HCT116 (cell line): ENCODE results near the gene MYO16. TPM values are rescaled to one million over a fixed set of nuclear protein-coding genes. Genes with fewer than 3 reads are reported as not detected.
A peak's percentile ranks its signal among the peaks of the same experiment; 100 is the strongest.

Experiments
- ATAC-seq: fragments of 200-7000 bp; cut with Tn5 transposase; 2 replicates; pipeline ENCODE4 v1.9.1; 2020; ENCODE audit warnings: mild to moderate bottlenecking, moderate library complexity
- BruUV-seq: library from RNA; stranded (reverse); fragments of 400-500 nt; replicated peaks from 2 replicates; lab custom pipeline; 2021; lab: Mats Ljungman, UMichigan
- CTCF ChIA-PET: fragments of 300-600 bp; sonication (Branson Sonifier 250); formaldehyde crosslinking; loops from one replicate; lab custom pipeline; 2021; ENCODE audit warnings: antibody characterized with exemption; lab: Charles Lee
- POLR2A ChIA-PET: fragments of 300-600, 350-600 bp; sonication (Branson Sonifier 250); formaldehyde crosslinking; loops from one replicate; lab custom pipeline; 2021; ENCODE audit warnings: antibody characterized with exemption; lab: Charles Lee
- RAD21 ChIA-PET, 2 experiments: fragments of 300-600 bp; sonication (Branson Sonifier 250); formaldehyde crosslinking; loops; one replicate each; lab custom pipeline; 2023; ENCODE audit warnings: low total read pairs in 2 of 2; ENCODE audit not compliant: uncharacterized antibody in 2 of 2, unreplicated experiment in 2 of 2, low non-redundant PET in 1 of 2; lab: Charles Lee
- DNase-seq: peaks from one replicate; pipeline ENCODE4 v3.0.0-alpha.2; 2010; ENCODE audit warnings: low read depth, low spot score
- H2AFZ ChIP-seq: fragments of 200-600 bp; shearing (Covaris generic), sonication (generic); 2 replicates; pipeline ENCODE4 v1.6.1; 2017; ENCODE audit warnings: low read depth, mixed run types, mixed read lengths, antibody characterized with exemption, low read length; ENCODE audit not compliant: poor library complexity, severe bottlenecking
- H3K27ac ChIP-seq: 2 replicates; pipeline ENCODE4 v1.5.1; 2012; ENCODE audit warnings: low read depth, low read length
- H3K27me3 ChIP-seq: fragments of 200-600 bp; sonication (generic); 2 replicates; pipeline ENCODE4 v1.6.1; 2016; ENCODE audit warnings: mixed run types, low read length, mixed read lengths; ENCODE audit not compliant: insufficient read depth
- H3K36me3 ChIP-seq, 2 experiments: fragments of 200-500 bp in 1 of 2; fragments of 200-600 bp in 1 of 2; sonication (Bioruptor generic) in 1 of 2; sonication (generic) in 1 of 2; 2 replicates each; pipeline versions ENCODE4 v1.5.1 to v1.6.1; 2014 to 2016; ENCODE audit warnings: low read length in 2 of 2, inconsistent platforms in 1 of 2, mixed read lengths in 1 of 2, mixed run types in 1 of 2; ENCODE audit not compliant: insufficient read depth in 2 of 2, control insufficient read depth in 1 of 2
- H3K4me1 ChIP-seq, 2 experiments: fragments of 200-600 bp in 1 of 2; sonication (generic) in 1 of 2; 2 replicates each; pipeline versions ENCODE4 v1.5.1 to v1.6.1; 2012 to 2017; ENCODE audit warnings: low read length in 2 of 2, inconsistent platforms in 1 of 2, mild to moderate bottlenecking in 1 of 2, mixed read lengths in 1 of 2, mixed run types in 1 of 2, moderate library complexity in 1 of 2; ENCODE audit not compliant: insufficient read depth in 2 of 2, control insufficient read depth in 1 of 2
- H3K4me2 ChIP-seq: fragments of 200-600 bp; sonication (generic); 2 replicates; pipeline ENCODE4 v1.6.1; 2017; ENCODE audit warnings: mixed run types, low read length, mixed read lengths
- H3K4me3 ChIP-seq, 2 experiments: fragments of 200-600 bp in 1 of 2; sonication (generic) in 1 of 2; replicated peaks in 1 of 2; 2 replicates each; pipeline ENCODE4 v1.5.1; 2011 to 2016; ENCODE audit warnings: low read length in 2 of 2, control low read depth in 1 of 2, low read depth in 1 of 2, mild to moderate bottlenecking in 1 of 2, mixed read lengths in 1 of 2, mixed run types in 1 of 2
- H3K79me2 ChIP-seq: fragments of 200-600 bp; sonication (generic); 2 replicates; pipeline ENCODE4 v1.6.1; 2017; ENCODE audit warnings: mild to moderate bottlenecking, mixed run types, low read length, moderate library complexity, mixed read lengths; ENCODE audit not compliant: insufficient read depth
- H3K9ac ChIP-seq: fragments of 200-600 bp; sonication (generic); 2 replicates; pipeline ENCODE4 v1.6.1; 2016; ENCODE audit warnings: low read length, mixed read lengths
- H3K9me2 ChIP-seq: fragments of 200-600 bp; sonication (generic), shearing (Covaris generic); 2 replicates; pipeline ENCODE4 v1.6.1; 2017; ENCODE audit warnings: mixed run types, mild to moderate bottlenecking, moderate library complexity; ENCODE audit not compliant: insufficient read depth
- H3K9me3 ChIP-seq, 2 experiments: fragments of 200-500 bp in 1 of 2; fragments of 200-600 bp in 1 of 2; sonication (Bioruptor generic) in 1 of 2; sonication (generic) in 1 of 2; 2 replicates each; pipeline ENCODE4 v1.6.1; 2014 to 2017; ENCODE audit warnings: low read length in 2 of 2, mixed read lengths in 2 of 2, inconsistent platforms in 1 of 2, low read depth in 1 of 2, mild to moderate bottlenecking in 1 of 2, mixed run types in 1 of 2, moderate library complexity in 1 of 2; ENCODE audit not compliant: control insufficient read depth in 1 of 2, insufficient read depth in 1 of 2
- H4K20me1 ChIP-seq: fragments of 200-600 bp; sonication (generic), shearing (Covaris generic); 2 replicates; pipeline ENCODE4 v1.6.1; 2017; ENCODE audit warnings: mixed run types, mild to moderate bottlenecking, moderate library complexity; ENCODE audit not compliant: insufficient read depth
- CBX3 ChIP-seq: IDR thresholded peaks from 2 replicates; pipeline ENCODE4 v1.6.1; 2012; ENCODE audit warnings: low read depth
- CTCF ChIP-seq, 3 experiments: fragments of 200-600 bp in 1 of 3; sonication (generic) in 1 of 3; IDR thresholded peaks in 2 of 3; conservative IDR thresholded peaks in 1 of 3; 2 replicates each; pipeline ENCODE4 v1.5.1; 2012 to 2017; ENCODE audit warnings: low read depth in 2 of 3, low read length in 2 of 3, antibody characterized with exemption in 1 of 3, borderline replicate concordance in 1 of 3, control low read depth in 1 of 3, mild to moderate bottlenecking in 1 of 3, mixed read lengths in 1 of 3, mixed run types in 1 of 3, moderate library complexity in 1 of 3; ENCODE audit not compliant: insufficient read depth in 1 of 3
- EGR1 ChIP-seq: IDR thresholded peaks from 2 replicates; pipeline ENCODE4 v1.6.1; 2012; ENCODE audit warnings: low read depth
- ELF1 ChIP-seq: IDR thresholded peaks from 2 replicates; pipeline ENCODE4 v1.6.1; 2012; ENCODE audit warnings: low read depth, borderline replicate concordance
- EZH2 ChIP-seq: fragments of 200-600 bp; sonication (generic); IDR thresholded peaks from 2 replicates; pipeline ENCODE4 v1.6.1; 2017; ENCODE audit warnings: antibody characterized with exemption, mixed run types
- EZH2phosphoT487 ChIP-seq: fragments of 200-600 bp; IDR thresholded peaks from 2 replicates; pipeline ENCODE4 v1.6.1; 2018; ENCODE audit warnings: antibody characterized with exemption, borderline replicate concordance
- FOSL1 ChIP-seq: IDR thresholded peaks from 2 replicates; pipeline ENCODE4 v1.6.1; 2012; ENCODE audit warnings: low read depth
- POLR2A ChIP-seq: IDR thresholded peaks from 2 replicates; pipeline ENCODE4 v1.7.0; 2011; ENCODE audit warnings: borderline replicate concordance; ENCODE audit not compliant: insufficient read depth, insufficient read length; ENCODE audit errors: extremely low read depth
- POLR2AphosphoS5 ChIP-seq: IDR thresholded peaks from 2 replicates; pipeline ENCODE4 v1.6.1; 2011; ENCODE audit warnings: mild to moderate bottlenecking, low read depth, low read length, moderate library complexity
- RAD21 ChIP-seq: IDR thresholded peaks from 2 replicates; pipeline ENCODE4 v1.6.1; 2012; ENCODE audit warnings: low read depth, mild to moderate bottlenecking
- REST ChIP-seq: IDR thresholded peaks from 2 replicates; pipeline ENCODE4 v1.6.1; 2012; ENCODE audit warnings: low read depth
- SP1 ChIP-seq: IDR thresholded peaks from 2 replicates; pipeline ENCODE4 v1.6.1; 2012; ENCODE audit warnings: low read depth
- YY1 ChIP-seq: IDR thresholded peaks from 2 replicates; pipeline ENCODE4 v1.6.1; 2011; ENCODE audit warnings: low read length, low read depth, moderate library complexity, mild to moderate bottlenecking; ENCODE audit not compliant: insufficient replicate concordance; ENCODE audit errors: extremely low read depth
- ZFX ChIP-seq: fragments of 450-650 bp; IDR thresholded peaks from 2 replicates; pipeline ENCODE4 v1.6.1; 2017
- ZNF274 ChIP-seq: fragments of 200-500 bp; sonication (Bioruptor generic); IDR thresholded peaks from 2 replicates; pipeline ENCODE4 v1.6.1; 2014; ENCODE audit warnings: mild to moderate bottlenecking, low read depth, low read length, inconsistent platforms
- intact Hi-C: fragments of 100-400 bp; cut with micrococcal nuclease; formaldehyde crosslinking; loops from 2 replicates; pipeline ENCODE4 v1.10.0; 2022
- total RNA-seq: library from RNA; stranded (reverse); gene quantifications from one replicate; pipeline ENCODE4 v1.2.1, GENCODE V29; 2021; ENCODE audit not compliant: unreplicated experiment

The MYO16 gene
- total RNA-seq, 1 experiment from 2014 or later: 0.07 TPM

GRCh38 chr13:108895220-108895704, 265.9 kb downstream of the MYO16 start:
- DNase-seq: no peak
- Histone ChIP-seq H3K36me3 (no peaks in the 10 kb centered on the region), H3K27me3 (no peaks in the 10 kb centered on the region), H3K9ac (no peak overlapping the region), H3K9me3 (no peaks in the 10 kb centered on the region), H3K4me2 (no peak overlapping the region; the same call in 1 of the 2 replicates), H3K9me2 (no peaks in the 10 kb centered on the region), H3K4me1 (no peaks in the 10 kb centered on the region), H4K20me1 (no peaks in the 10 kb centered on the region), H3K4me3 (no peak overlapping the region), H3K27ac (no peak overlapping the region), H2AFZ (peak overlapping the region; percentile 57), H3K79me2 (no peaks in the 10 kb centered on the region)
- POLR2A ChIA-PET: no interaction called here
- CTCF ChIA-PET: interaction anchor here (0.6 to 1.8 kb wide), 20 partner anchors 9 to 573 kb away, joined by 3 to 19 read pairs (median 4); no protein-coding TSS in a partner anchor
- RAD21 ChIA-PET: interaction anchor here in 1 of 2 experiments (1.5 kb wide), 1 partner anchor 286 kb away, joined by 6 read pairs; no protein-coding TSS in a partner anchor
- BruUV-seq: no TSS peak
- TF ChIP-seq RAD21 (peak; percentile 68), ZFX (no peak), CTCF (IDR thresholded peaks at IDR 0.05 in 2 of 3, conservative IDR thresholded peaks at IDR 0.05 in 1 of 3; ENCODE audit: borderline replicate concordance in 1 of 3, insufficient read depth in 1 of 3, low read depth in 2 of 3, low read length in 2 of 3) (peak; percentile 24 to 64 (median 47); a peak in 4 of 6 replicates), ELF1 (no peak), SP1 (no peak), CBX3 (no peak), FOSL1 (no peak)
- TF ChIP-seq, all 23 proteins: peak for 2
- intact Hi-C loops: loop anchor here (5.0 to 10.0 kb wide), 2 partner anchors 390 to 718 kb away; no protein-coding TSS in a partner anchor
- ATAC-seq: peak; percentile 52; the same call in 1 of the 2 replicates

GRCh38 chr13:108897955-108898354, 268.5 kb downstream of the MYO16 start:
- ChIA-PET POLR2A (no interaction called here), CTCF (no interaction called here), RAD21 (no interaction called here)
- H3K9ac ChIP-seq: no peak overlapping the region
- H3K79me2 ChIP-seq: no peaks in the 10 kb centered on the region
- no peaks in the 10 kb centered on the region for H3K9me3 ChIP-seq
- H4K20me1 ChIP-seq: no peaks in the 10 kb centered on the region
- no peak for ATAC-seq
- no TSS peak for BruUV-seq
- no peaks in the 10 kb centered on the region for H3K4me1 ChIP-seq
- H3K27me3 ChIP-seq: no peaks in the 10 kb centered on the region
- H3K27ac ChIP-seq: no peak overlapping the region
- H2AFZ ChIP-seq: no peak overlapping the region
- no peak overlapping the region for H3K4me3 ChIP-seq
- intact Hi-C loops: loop anchor here (1.0 to 10.0 kb wide), 6 partner anchors 289 to 721 kb away; no protein-coding TSS in a partner anchor
- H3K9me2 ChIP-seq: no peaks in the 10 kb centered on the region
- no peaks in the 10 kb centered on the region for H3K36me3 ChIP-seq
- H3K4me2 ChIP-seq: no peak overlapping the region
- DNase-seq: no peak
- TF ChIP-seq POLR2AphosphoS5: no peak
- TF ChIP-seq EGR1: no peak
- no peak for TF ChIP-seq POLR2A
- no peak for TF ChIP-seq EZH2
- TF ChIP-seq SP1: no peak
- no peak for TF ChIP-seq REST
- TF ChIP-seq EZH2phosphoT487: no peak
- no peak for TF ChIP-seq ZNF274
- no peak for TF ChIP-seq YY1
- TF ChIP-seq ELF1: no peak
